ENCODE data around the gene MACROD1.

Gene MACROD1

GRCh38 chr11:64032050-64032449 is 133.9 kb downstream of the MACROD1 start:
- DNase-seq (ENCODE audit: low read depth) = no peak

- no peak for DNase-seq (ENCODE audit: low read depth)
Measured at GRCh38 chr11:64031001-64031400, 134.9 kb downstream of the MACROD1 start.

- no peak for DNase-seq (ENCODE audit: low read depth)
Measured at GRCh38 chr11:64029773-64030172, 136.1 kb downstream of the MACROD1 start.

GRCh38 chr11:64028398-64029115 is 137.4 kb downstream of the MACROD1 start:
- no peak for DNase-seq (ENCODE audit: low read depth)

GRCh38 chr11:64027651-64028397 is 138.1 kb downstream of the MACROD1 start:
- no peak for DNase-seq (ENCODE audit: low read depth)

- DNase-seq (ENCODE audit: low read depth) = no peak
Measured at GRCh38 chr11:64026575-64027205, 139.2 kb downstream of the MACROD1 start.

GRCh38 chr11:64025205-64025604 is 140.7 kb downstream of the MACROD1 start:
- no peak for DNase-seq (ENCODE audit: low read depth)

- no peak for DNase-seq (ENCODE audit: low read depth)
Measured at GRCh38 chr11:64023712-64024710, 141.9 kb downstream of the MACROD1 start.

GRCh38 chr11:64022125-64022784 is 143.7 kb downstream of the MACROD1 start:
- no peak for DNase-seq (ENCODE audit: low read depth)

GRCh38 chr11:64021757-64022093 is 144.2 kb downstream of the MACROD1 start:
- no peak for DNase-seq (ENCODE audit: low read depth)

GRCh38 chr11:64020976-64021756 is 144.7 kb downstream of the MACROD1 start:
- no peak for DNase-seq (ENCODE audit: low read depth)

- no peak for DNase-seq (ENCODE audit: low read depth)
Measured at GRCh38 chr11:64019106-64020037, 146.5 kb downstream of the MACROD1 start.

- no peak for DNase-seq (ENCODE audit: low read depth)
Measured at GRCh38 chr11:64018310-64018709, 147.6 kb downstream of the MACROD1 start.

GRCh38 chr11:64017945-64018224 is 148.0 kb downstream of the MACROD1 start:
- no peak for DNase-seq (ENCODE audit: low read depth)

- no peak for DNase-seq (ENCODE audit: low read depth)
Measured at GRCh38 chr11:64015935-64016845, 149.7 kb downstream of the MACROD1 start.

- no peak for DNase-seq (ENCODE audit: low read depth)
Measured at GRCh38 chr11:64015510-64015909, 150.4 kb downstream of the MACROD1 start.

- DNase-seq (ENCODE audit: low read depth) = no peak
Measured at GRCh38 chr11:64014356-64014755, 151.6 kb downstream of the MACROD1 start.

GRCh38 chr11:64013141-64013896 is 152.6 kb downstream of the MACROD1 start:
- no peak for DNase-seq (ENCODE audit: low read depth)
